MM.1S (cell line): ENCODE measurements around the gene PLCB1.

Experiments used
- CTCF ChIP-seq: fragments of 300-600 bp; sonication (generic); IDR thresholded peaks from 2 replicates; pipeline ENCODE4 v1.5.1; 2016; ENCODE audit warnings: antibody characterized with exemption, low read length, mixed read lengths
- EZH2 ChIP-seq: fragments of 300-600 bp; sonication (generic); optimal IDR thresholded peaks from 2 replicates; pipeline ENCODE3; 2017; ENCODE audit warnings: low read depth, mild to moderate bottlenecking, antibody characterized with exemption, low read length, mixed read lengths

GRCh38 chr20:8507231-8507630 lies 375.2 kb downstream of the PLCB1 start:
- no peak for TF ChIP-seq CTCF
- TF ChIP-seq EZH2: no peak
